Measurements from ENCODE around the gene NPHS2. TPM values are rescaled to one million over a fixed set of nuclear protein-coding genes. Genes with fewer than 3 reads are reported as not detected.

Gene NPHS2
- not detected in 2 replicates for total RNA-seq

DNA sequence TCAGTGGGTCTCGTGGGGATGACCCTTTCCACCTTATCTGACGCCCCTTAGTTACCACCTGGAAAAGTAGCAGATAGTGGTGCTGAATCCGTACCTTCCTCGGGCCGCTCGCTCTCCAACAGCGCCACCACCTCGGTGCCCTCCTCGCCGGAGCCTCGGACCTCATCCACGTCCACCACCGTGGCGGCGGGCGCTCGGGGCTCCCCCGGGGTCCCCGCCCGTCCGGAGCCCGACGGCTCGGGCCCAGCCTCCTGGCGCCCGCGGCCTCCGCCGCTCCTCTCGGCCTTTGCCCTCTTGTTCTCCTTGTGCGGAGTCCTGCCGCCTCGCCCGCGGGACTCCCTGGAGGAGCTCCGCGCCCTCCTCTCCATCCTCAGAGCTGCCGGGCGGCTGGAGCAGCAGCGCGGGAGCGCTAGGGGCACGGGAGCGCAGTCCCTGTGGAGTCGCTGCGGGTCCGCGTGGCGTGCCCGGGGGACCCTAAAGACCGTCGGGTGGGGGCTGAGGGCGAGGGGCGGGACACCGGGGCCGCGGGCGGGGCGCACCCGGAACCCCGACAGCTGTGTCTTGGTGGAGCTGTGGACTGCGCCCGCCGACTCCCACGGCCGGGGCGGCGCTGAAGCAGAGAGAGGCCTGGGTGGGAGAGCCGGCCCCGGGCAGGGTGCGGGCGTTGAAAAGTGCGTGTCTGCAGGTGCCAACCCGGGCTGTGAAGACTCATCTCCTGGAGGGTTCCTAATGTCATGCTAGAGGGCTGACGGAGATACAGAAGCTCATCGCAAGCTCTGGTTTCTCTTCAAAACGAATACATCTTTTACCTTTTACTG lies at the start of gene NPHS2:
Gene NPHS2 (minus strand): TSS at position 452 of the 818 bp plus-strand sequence. CDS start 84 bp downstream, at position 368.

DNA sequence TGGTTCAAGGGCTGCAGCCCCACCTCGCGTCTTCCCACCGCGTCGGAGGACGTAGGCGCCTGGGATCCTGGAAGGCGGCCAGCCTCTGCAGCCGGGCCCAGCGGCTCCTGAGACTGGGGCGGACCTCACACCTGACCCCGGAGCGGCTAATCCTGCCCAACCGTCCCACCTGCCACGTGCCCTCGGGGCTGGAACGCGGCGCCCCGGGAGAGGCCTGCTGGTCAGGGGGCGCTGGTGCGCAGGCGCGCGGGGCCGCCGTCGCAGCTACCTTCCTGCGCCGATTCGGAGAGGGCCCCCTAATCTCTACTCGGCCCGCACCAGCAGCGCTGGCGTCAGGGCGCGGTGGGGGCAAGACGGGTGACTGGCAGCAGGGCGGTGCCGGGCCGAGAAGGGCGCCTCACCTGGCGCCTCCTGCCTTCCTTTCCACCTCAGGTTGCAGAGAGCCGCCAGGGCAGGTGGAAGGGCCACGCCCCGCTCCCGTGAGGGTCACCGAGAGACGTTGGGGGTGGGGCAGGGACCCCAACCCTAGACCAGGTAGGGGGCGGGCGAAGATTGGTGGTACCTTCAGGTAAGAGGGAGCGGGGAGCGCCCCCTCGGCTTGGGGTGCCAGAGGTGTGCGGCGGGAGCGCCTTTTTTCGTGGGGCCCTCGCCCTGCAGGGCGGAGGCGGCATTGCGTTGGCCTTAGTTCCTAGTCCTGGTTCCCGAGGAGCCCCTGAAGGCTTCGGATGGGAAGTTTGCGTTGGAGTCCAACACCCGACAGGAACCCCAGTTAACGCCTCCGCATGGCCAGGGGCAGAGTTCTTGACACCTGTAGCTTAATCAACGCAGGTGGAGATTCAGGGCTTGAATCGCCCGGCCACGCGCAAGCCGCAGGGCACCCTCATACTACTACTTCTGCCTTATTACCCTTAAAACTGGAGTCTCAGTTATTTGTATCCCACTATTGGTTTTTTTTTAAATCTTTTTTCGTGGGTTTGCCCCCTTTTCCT lies 16.1 kb upstream of the NPHS2 start, which contains the start of gene TDRD5:
Gene TDRD5 (plus strand): TSS at position 241 of the 989 bp plus-strand sequence. CDS start 784 bp downstream, outside the sequence.

Other genes with a start within 250 kb of the NPHS2 start
- 0.30 TPM in 1 of 2 replicates, not detected in the other for gene AXDND1, start 210.0 kb downstream of the NPHS2 start, total RNA-seq
- not detected in 2 replicates for gene TDRD5, start 15.9 kb upstream of the NPHS2 start, total RNA-seq
- gene FAM163A, start 167.3 kb upstream of the NPHS2 start, total RNA-seq = not detected in 2 replicates

Measured in bronchus fibroblast of lung (primary cell).